Activated T-helper 1 cell treated with Interleukin-2 at 50 U/mL for 16 hours (primary cell): ENCODE measurements around the gene EEFSEC.

ENCODE experiments used
- DNase-seq: peaks from one replicate; pipeline ENCODE4 v3.0.0-alpha.2; 2020; ENCODE audit warnings: low read depth

The EEFSEC gene

GRCh38 chr3:128185630-128186447 lies 32.6 kb downstream of the EEFSEC start:
- no peak for DNase-seq

GRCh38 chr3:128187495-128187894 lies 34.2 kb downstream of the EEFSEC start:
- DNase-seq: no peak

- no peak for DNase-seq
Measured at GRCh38 chr3:128188326-128188725, 35.0 kb downstream of the EEFSEC start.

- no peak for DNase-seq
Measured at GRCh38 chr3:128188956-128189355, 35.7 kb downstream of the EEFSEC start.

GRCh38 chr3:128190501-128190900 lies 37.2 kb downstream of the EEFSEC start:
- no peak for DNase-seq

GRCh38 chr3:128192131-128192530 lies 38.9 kb downstream of the EEFSEC start:
- DNase-seq: no peak

- no peak for DNase-seq
Measured at GRCh38 chr3:128193168-128193567, 39.9 kb downstream of the EEFSEC start.

- DNase-seq: no peak
Measured at GRCh38 chr3:128194843-128195242, 41.6 kb downstream of the EEFSEC start.

GRCh38 chr3:128195369-128195768 lies 42.1 kb downstream of the EEFSEC start:
- no peak for DNase-seq

GRCh38 chr3:128195802-128196201 lies 42.5 kb downstream of the EEFSEC start:
- DNase-seq: no peak

GRCh38 chr3:128196647-128197046 lies 43.4 kb downstream of the EEFSEC start:
- no peak for DNase-seq

GRCh38 chr3:128197855-128198254 lies 44.6 kb downstream of the EEFSEC start:
- no peak for DNase-seq

GRCh38 chr3:128198313-128198712 lies 45.0 kb downstream of the EEFSEC start:
- no peak for DNase-seq

- DNase-seq: no peak
Measured at GRCh38 chr3:128199110-128199509, 45.8 kb downstream of the EEFSEC start.

- DNase-seq: no peak
Measured at GRCh38 chr3:128201158-128201755, 48.0 kb downstream of the EEFSEC start.

- no peak for DNase-seq
Measured at GRCh38 chr3:128203169-128203568, 49.9 kb downstream of the EEFSEC start.

GRCh38 chr3:128205558-128206145 lies 52.4 kb downstream of the EEFSEC start:
- no peak for DNase-seq

- no peak for DNase-seq
Measured at GRCh38 chr3:128207951-128208350, 54.7 kb downstream of the EEFSEC start.

- DNase-seq: no peak
Measured at GRCh38 chr3:128210711-128211110, 57.4 kb downstream of the EEFSEC start.

GRCh38 chr3:128214056-128214455 lies 60.8 kb downstream of the EEFSEC start:
- no peak for DNase-seq

- DNase-seq: no peak
Measured at GRCh38 chr3:128215290-128215689, 62.0 kb downstream of the EEFSEC start.

GRCh38 chr3:128215800-128216495 lies 62.7 kb downstream of the EEFSEC start:
- DNase-seq: no peak
